Brain microvascular endothelial cell (primary cell): Measurements from ENCODE around the gene RHEX.

Experiments used
- DNase-seq: peaks from one replicate; pipeline ENCODE4 v3.0.0-alpha.2; 2020
- H3K27ac ChIP-seq: fragments of 250-450 bp; sonication (Bioruptor Pico); 2 replicates; pipeline ENCODE4 v1.5.1; 2020; ENCODE audit warnings: mild to moderate bottlenecking, moderate library complexity
- H3K27me3 ChIP-seq: fragments of 250-450 bp; sonication (Bioruptor Pico); replicated peaks from 2 replicates; pipeline ENCODE4 v1.5.1; 2020; ENCODE audit warnings: mild to moderate bottlenecking
- H3K36me3 ChIP-seq: fragments of 250-450 bp; sonication (Bioruptor Pico); replicated peaks from 2 replicates; pipeline ENCODE4 v1.5.1; 2020; ENCODE audit warnings: mild to moderate bottlenecking
- H3K4me3 ChIP-seq: 2 replicates; pipeline ENCODE4 v1.5.1; 2011; ENCODE audit warnings: low read depth, mild to moderate bottlenecking, control low read depth, low read length, moderate library complexity
- CTCF ChIP-seq: IDR thresholded peaks from 2 replicates; pipeline ENCODE4 v1.5.1; 2011; ENCODE audit warnings: low read depth, mild to moderate bottlenecking, moderate library complexity, low read length, control low read depth, inconsistent platforms; ENCODE audit errors: missing control alignments
- in situ Hi-C: cut with HindIII; loops from 2 replicates; pipeline ENCODE4 v1.10.0; 2017; ENCODE audit warnings: low sequenced_read_pairs, low pct_ligation_motif_present

Gene RHEX

GRCh38 chr1:206106328-206107167 lies 53.6 kb downstream of the RHEX start:
- peak; percentile 91 for TF ChIP-seq CTCF
- peak; percentile 72 for DNase-seq
- Histone ChIP-seq H3K36me3 (no peaks in the 10 kb centered on the region), H3K27ac (no peak overlapping the region), H3K27me3 (peaks cover 3% of the 10 kb centered on the region), H3K4me3 (no peak overlapping the region)
- in situ Hi-C loops: loop anchor here (25.0 kb wide), 3 partner anchors 119 to 319 kb away; partner anchors contain the start of gene RAB29

GRCh38 chr1:206107168-206107544 lies 54.2 kb downstream of the RHEX start:
- in situ Hi-C loops: loop anchor here (25.0 kb wide), 3 partner anchors 120 to 320 kb away; partner anchors contain the start of gene RAB29
- no peak overlapping the region for H3K4me3 ChIP-seq
- no peaks in the 10 kb centered on the region for H3K36me3 ChIP-seq
- DNase-seq: no peak
- no peak overlapping the region for H3K27ac ChIP-seq
- no peaks in the 10 kb centered on the region for H3K27me3 ChIP-seq
- TF ChIP-seq CTCF: no peak

- Histone ChIP-seq H3K36me3 (no peaks in the 10 kb centered on the region), H3K27me3 (no peaks in the 10 kb centered on the region), H3K27ac (no peak overlapping the region), H3K4me3 (no peak overlapping the region)
- in situ Hi-C loops: loop anchor here (25.0 kb wide), 3 partner anchors 121 to 321 kb away; partner anchors contain the start of gene RAB29
- no peak for DNase-seq
- TF ChIP-seq CTCF: no peak
These were observed 55.7 kb downstream of the RHEX start for GRCh38 chr1:206108635-206109034.

DNA sequence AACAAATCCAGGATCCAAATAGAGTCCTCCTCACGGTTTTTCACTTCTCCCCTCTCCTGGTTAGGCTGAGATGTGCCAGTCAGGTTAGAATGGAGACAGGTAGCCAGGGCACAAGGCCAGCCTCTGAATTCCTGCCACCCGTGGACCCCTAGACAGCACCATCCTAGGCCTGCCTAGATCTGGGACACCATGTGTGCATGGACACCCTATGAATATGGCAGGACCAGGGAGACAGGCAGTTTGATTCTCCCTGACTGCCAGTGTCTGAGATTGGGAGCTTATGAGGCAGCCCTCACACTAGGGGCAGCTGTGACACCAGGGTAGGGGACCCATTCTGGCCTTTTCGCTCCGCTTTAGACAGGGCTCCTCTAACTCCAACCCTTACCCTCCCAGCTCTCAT lies 56.7 kb downstream of the RHEX start:
- H3K36me3 ChIP-seq: no peaks in the 10 kb centered on the region
- H3K4me3 ChIP-seq: no peak overlapping the region
- no peak overlapping the region for H3K27ac ChIP-seq
- in situ Hi-C loops: loop anchor here (25.0 kb wide), 3 partner anchors 122 to 322 kb away; partner anchors contain the start of gene RAB29
- DNase-seq: no peak
- no peak for TF ChIP-seq CTCF
- H3K27me3 ChIP-seq: no peaks in the 10 kb centered on the region

DNA sequence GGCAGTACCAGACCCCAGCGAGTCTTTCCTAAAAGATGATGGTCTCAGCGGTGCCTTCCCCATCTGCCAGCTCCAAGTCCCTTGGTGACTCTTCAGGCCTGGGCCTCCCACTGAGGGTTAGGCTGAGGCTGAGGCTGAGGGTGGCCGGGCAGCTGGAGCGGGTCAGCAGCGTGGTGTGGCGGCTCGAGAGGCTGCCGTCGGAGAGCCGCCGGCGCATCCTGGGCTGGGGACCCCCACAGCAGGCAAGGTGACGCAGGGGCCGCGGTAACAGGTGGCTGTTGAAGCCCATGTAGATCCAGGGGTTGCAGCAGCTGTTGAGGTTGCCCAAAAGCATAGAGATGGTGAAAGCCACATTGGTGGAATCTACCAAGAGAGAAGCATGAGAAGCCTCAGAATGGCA lies 57.2 kb downstream of the RHEX start:
- no peak for DNase-seq
- no peaks in the 10 kb centered on the region for H3K36me3 ChIP-seq
- H3K4me3 ChIP-seq: no peak overlapping the region
- no peak for TF ChIP-seq CTCF
- no peak overlapping the region for H3K27ac ChIP-seq
- H3K27me3 ChIP-seq: no peaks in the 10 kb centered on the region
- in situ Hi-C loops: loop anchor here (25.0 kb wide), 3 partner anchors 123 to 323 kb away; partner anchors contain the start of gene RAB29
